Measurements from ENCODE around the gene CCDC197. TPM values are rescaled to one million over a fixed set of nuclear protein-coding genes. Genes with fewer than 3 reads are reported as not detected.

Gene CCDC197
- total and polyA plus RNA-seq, 3 experiments from 2014 or later = not detected

DNA sequence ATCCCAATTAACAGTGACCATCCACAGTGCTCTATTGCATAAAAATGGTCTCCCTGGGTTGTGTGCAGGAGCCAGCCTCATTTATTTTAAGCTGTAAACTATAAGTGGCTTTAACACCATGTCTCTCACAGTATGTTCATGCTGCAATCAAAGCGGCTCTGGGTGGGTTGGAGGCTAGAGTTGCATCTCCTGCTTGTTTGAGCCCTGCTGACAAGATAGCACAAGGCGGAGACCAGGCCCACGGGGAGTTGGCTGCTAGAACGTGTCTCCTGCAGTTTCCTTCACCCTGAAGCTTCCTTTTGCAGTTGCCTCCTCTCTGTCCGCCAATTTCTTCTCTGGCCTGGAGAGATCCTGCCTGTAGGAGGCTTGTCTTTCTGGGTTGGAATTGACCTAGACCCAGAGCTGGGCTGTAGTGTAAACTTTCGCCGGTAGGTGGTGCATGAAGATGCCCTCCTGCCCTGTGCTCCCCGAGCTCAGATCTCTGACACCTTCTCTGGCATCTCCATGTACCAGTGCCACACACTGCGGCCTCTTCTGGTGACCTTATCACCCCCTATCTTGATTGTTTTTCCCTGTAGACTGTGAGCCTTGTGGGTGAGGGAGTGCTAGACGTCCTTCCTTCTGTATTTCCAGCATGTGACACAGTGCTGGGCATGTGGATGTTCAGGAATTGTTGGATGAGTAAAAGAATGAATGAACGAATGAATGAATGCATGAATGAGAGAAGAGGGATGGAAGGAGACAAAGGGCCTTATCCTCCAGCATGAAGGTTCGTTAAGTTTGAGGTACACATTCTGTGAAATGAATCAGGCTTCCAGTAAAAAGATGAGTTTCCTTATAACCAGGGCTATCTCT is 39.4 kb downstream of the CCDC197 start:
- no peaks in the 10 kb centered on the region for H3K36me3 ChIP-seq (ENCODE audit: insufficient read depth, low read length)
- no peaks in the 10 kb centered on the region for H3K4me1 ChIP-seq (ENCODE audit: insufficient read depth, low read length)
- DNase-seq = peak; percentile 60 to 80 (median 63)
- no peak overlapping the region for H3K27ac ChIP-seq (ENCODE audit: low read depth, low read length)
- Mint-ChIP-seq H3K36me3 (no peaks in the 10 kb centered on the region), H3K4me1 (peaks cover 3 to 7% (median 5%) of the 10 kb centered on the region in 3 donors), H3K9me3 (no peaks in the 10 kb centered on the region), H3K27ac (peak overlapping the region in 2 of 8 donors; percentile 47 to 85), H3K27me3 (no peaks in the 10 kb centered on the region), H3K4me3 (no peak overlapping the region)
- no peak overlapping the region for H3K4me3 ChIP-seq (ENCODE audit: low read length)
- no peaks in the 10 kb centered on the region for H3K9me3 ChIP-seq (ENCODE audit: low read length)
- H3K27me3 ChIP-seq (ENCODE audit: insufficient read depth, low read length, poor library complexity, severe bottlenecking) = no peaks in the 10 kb centered on the region
- ChIA-PET POLR2A (interaction anchor here (1.4 kb wide), 1 partner anchor 10 kb away, joined by 5 read pairs; the partner anchor contains the start of gene OTUB2), CTCF (interaction anchor here (0.7 to 5.5 kb wide), 37 partner anchors 8 to 450 kb away, joined by 3 to 64 read pairs (median 5); partner anchors contain the start of genes CCDC197, DDX24, IFI27L1 and OTUB2)

GRCh38 chr14:94037954-94038353 is 40.9 kb downstream of the CCDC197 start:
- no peaks in the 10 kb centered on the region for H3K4me1 ChIP-seq (ENCODE audit: insufficient read depth, low read length)
- Mint-ChIP-seq H3K4me1 (peaks cover 3 to 7% (median 5%) of the 10 kb centered on the region in 3 donors), H3K9me3 (no peaks in the 10 kb centered on the region), H3K27me3 (no peaks in the 10 kb centered on the region), H3K36me3 (no peaks in the 10 kb centered on the region), H3K4me3 (no peak overlapping the region), H3K27ac (peak overlapping the region in 1 of 8 donors; percentile 74)
- no peak for DNase-seq
- no peak overlapping the region for H3K4me3 ChIP-seq (ENCODE audit: low read length)
- ChIA-PET CTCF (interaction anchor here (1.0 to 5.5 kb wide), 3 partner anchors 16 to 143 kb away, joined by 4 to 64 read pairs (median 5); no protein-coding TSS in a partner anchor), POLR2A (no interaction called here)
- no peaks in the 10 kb centered on the region for H3K36me3 ChIP-seq (ENCODE audit: insufficient read depth, low read length)
- no peak overlapping the region for H3K27ac ChIP-seq (ENCODE audit: low read depth, low read length)
- H3K27me3 ChIP-seq (ENCODE audit: insufficient read depth, low read length, poor library complexity, severe bottlenecking) = no peaks in the 10 kb centered on the region
- no peaks in the 10 kb centered on the region for H3K9me3 ChIP-seq (ENCODE audit: low read length)

DNA sequence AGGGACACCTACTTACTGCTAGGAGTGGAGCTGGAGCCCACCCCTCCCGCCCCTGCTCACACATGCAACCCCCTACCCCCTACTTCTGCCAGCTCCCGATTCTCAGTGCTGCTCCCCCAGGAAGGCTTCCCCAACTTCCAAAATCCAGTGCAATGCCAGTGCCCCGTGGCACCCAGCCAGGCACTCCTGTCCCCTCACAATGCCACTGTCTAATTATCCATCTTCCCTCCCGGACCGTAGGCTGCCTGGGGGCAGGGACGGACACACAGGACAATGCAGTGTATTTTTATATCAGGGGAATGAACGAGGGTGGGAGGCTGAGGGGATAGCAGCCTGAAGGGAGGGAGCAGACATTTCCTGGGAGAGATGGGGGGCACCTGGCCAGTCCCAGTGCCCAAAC is 41.4 kb downstream of the CCDC197 start:
- Histone ChIP-seq H3K27me3 (ENCODE audit: insufficient read depth, low read length, poor library complexity, severe bottlenecking) (no peaks in the 10 kb centered on the region), H3K27ac (ENCODE audit: low read depth, low read length) (no peak overlapping the region), H3K36me3 (ENCODE audit: insufficient read depth, low read length) (no peaks in the 10 kb centered on the region), H3K4me1 (ENCODE audit: insufficient read depth, low read length) (no peaks in the 10 kb centered on the region), H3K4me3 (ENCODE audit: low read length) (no peak overlapping the region), H3K9me3 (ENCODE audit: low read length) (no peaks in the 10 kb centered on the region)
- Mint-ChIP-seq H3K27me3 (no peaks in the 10 kb centered on the region), H3K27ac (no peak overlapping the region), H3K36me3 (peaks cover 0 to under 1% (median 0%) of the 10 kb centered on the region in 3 donors), H3K4me1 (peaks cover 3 to 7% (median 5%) of the 10 kb centered on the region in 3 donors), H3K9me3 (no peaks in the 10 kb centered on the region), H3K4me3 (no peak overlapping the region)
- POLR2A ChIA-PET = no interaction called here
- no peak for DNase-seq
- CTCF ChIA-PET = interaction anchor here (1.2 to 5.5 kb wide), 2 partner anchors 98 to 142 kb away, joined by 5 to 64 read pairs; no protein-coding TSS in a partner anchor

- Mint-ChIP-seq H3K27me3 (no peaks in the 10 kb centered on the region), H3K4me1 (peaks cover 3 to 7% (median 5%) of the 10 kb centered on the region in 3 donors), H3K36me3 (peaks cover 0 to 3% (median 0%) of the 10 kb centered on the region in 3 donors), H3K27ac (peak overlapping the region in 1 of 8 donors; percentile 18), H3K4me3 (peak overlapping the region in 1 of 7 donors; percentile 37), H3K9me3 (no peaks in the 10 kb centered on the region)
- no peaks in the 10 kb centered on the region for H3K9me3 ChIP-seq (ENCODE audit: low read length)
- H3K36me3 ChIP-seq (ENCODE audit: insufficient read depth, low read length) = no peaks in the 10 kb centered on the region
- no peaks in the 10 kb centered on the region for H3K4me1 ChIP-seq (ENCODE audit: insufficient read depth, low read length)
- no peak overlapping the region for H3K4me3 ChIP-seq (ENCODE audit: low read length)
- no peaks in the 10 kb centered on the region for H3K27me3 ChIP-seq (ENCODE audit: insufficient read depth, low read length, poor library complexity, severe bottlenecking)
- POLR2A ChIA-PET = no interaction called here
- no peak overlapping the region for H3K27ac ChIP-seq (ENCODE audit: low read depth, low read length)
- DNase-seq = no peak
- CTCF ChIA-PET = interaction anchor here (0.6 to 5.5 kb wide), 3 partner anchors 98 to 145 kb away, joined by 3 to 64 read pairs (median 5); no protein-coding TSS in a partner anchor
Observed at GRCh38 chr14:94038921-94039629, 42.0 kb downstream of the CCDC197 start.

DNA sequence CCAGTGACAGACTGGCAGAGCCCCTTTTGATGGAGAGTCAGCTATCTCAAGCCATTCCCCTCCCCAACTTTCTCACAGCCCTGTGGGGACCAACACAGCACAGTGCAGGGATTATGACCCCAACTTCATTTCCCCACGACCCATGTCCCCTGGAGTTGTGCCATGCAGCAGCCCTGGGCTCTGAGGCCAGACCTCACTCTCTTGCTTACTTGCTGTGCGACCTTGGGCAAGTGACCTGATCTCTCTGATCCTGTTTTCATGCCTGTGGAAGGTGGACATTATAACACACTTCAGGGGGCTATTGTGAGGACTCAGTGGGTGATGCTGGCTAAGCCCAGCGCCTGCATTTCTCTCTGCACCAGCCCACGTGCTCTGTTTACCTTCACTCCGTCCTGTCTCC is 43.1 kb downstream of the CCDC197 start:
- peak overlapping the region in 1 of 7 donors; percentile 30 for H3K4me3 Mint-ChIP-seq
- no peak overlapping the region for H3K27ac ChIP-seq (ENCODE audit: low read depth, low read length)
- H3K4me1 ChIP-seq (ENCODE audit: insufficient read depth, low read length) = no peaks in the 10 kb centered on the region
- peak overlapping the region in 1 of 8 donors; percentile 4 for H3K27ac Mint-ChIP-seq
- H3K4me3 ChIP-seq (ENCODE audit: low read length) = no peak overlapping the region
- no peaks in the 10 kb centered on the region for H3K27me3 ChIP-seq (ENCODE audit: insufficient read depth, low read length, poor library complexity, severe bottlenecking)
- H3K27me3 Mint-ChIP-seq = peaks cover 0 to 2% of the 10 kb centered on the region in 2 donors
- peaks cover 4% of the 10 kb centered on the region for H3K36me3 ChIP-seq (ENCODE audit: insufficient read depth, low read length)
- H3K36me3 Mint-ChIP-seq = peaks cover 0 to 15% (median 3%) of the 10 kb centered on the region in 3 donors
- ChIA-PET CTCF (no interaction called here), POLR2A (no interaction called here)
- peaks cover 5 to 7% (median 5%) of the 10 kb centered on the region in 3 donors for H3K4me1 Mint-ChIP-seq
- H3K9me3 Mint-ChIP-seq = no peaks in the 10 kb centered on the region
- H3K9me3 ChIP-seq (ENCODE audit: low read length) = no peaks in the 10 kb centered on the region
- DNase-seq = no peak

DNA sequence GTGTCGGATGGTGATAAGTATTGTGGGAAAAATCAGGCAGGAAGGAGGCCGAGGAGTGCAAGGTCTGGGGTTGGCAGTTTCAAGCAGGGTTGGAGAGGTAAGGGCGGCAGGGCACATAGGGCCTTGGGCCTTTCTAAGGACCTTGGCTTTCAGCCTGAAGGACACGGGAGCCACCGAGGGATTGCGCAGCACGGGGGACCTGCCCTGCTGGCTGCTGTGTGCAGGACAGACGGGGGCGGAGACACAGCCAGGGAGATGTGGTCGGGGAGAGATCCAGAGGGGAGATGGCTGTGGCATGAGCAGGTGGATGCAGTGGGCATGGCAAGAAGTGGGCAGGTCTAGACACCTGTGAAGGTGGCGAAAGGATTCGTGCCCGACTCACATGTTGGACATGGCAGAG is 43.7 kb downstream of the CCDC197 start:
- H3K27ac ChIP-seq (ENCODE audit: low read depth, low read length) = no peak overlapping the region
- H3K4me1 ChIP-seq (ENCODE audit: insufficient read depth, low read length) = no peaks in the 10 kb centered on the region
- Mint-ChIP-seq H3K27ac (no peak overlapping the region), H3K4me1 (peaks cover 5 to 7% (median 5%) of the 10 kb centered on the region in 3 donors), H3K4me3 (no peak overlapping the region), H3K9me3 (no peaks in the 10 kb centered on the region), H3K36me3 (peaks cover 0 to 20% (median 5%) of the 10 kb centered on the region in 3 donors), H3K27me3 (peaks cover 0 to 2% of the 10 kb centered on the region in 2 donors)
- no peaks in the 10 kb centered on the region for H3K9me3 ChIP-seq (ENCODE audit: low read length)
- DNase-seq = no peak
- ChIA-PET CTCF (no interaction called here), POLR2A (no interaction called here)
- peaks cover 4% of the 10 kb centered on the region for H3K36me3 ChIP-seq (ENCODE audit: insufficient read depth, low read length)
- no peak overlapping the region for H3K4me3 ChIP-seq (ENCODE audit: low read length)
- H3K27me3 ChIP-seq (ENCODE audit: insufficient read depth, low read length, poor library complexity, severe bottlenecking) = no peaks in the 10 kb centered on the region

DNA sequence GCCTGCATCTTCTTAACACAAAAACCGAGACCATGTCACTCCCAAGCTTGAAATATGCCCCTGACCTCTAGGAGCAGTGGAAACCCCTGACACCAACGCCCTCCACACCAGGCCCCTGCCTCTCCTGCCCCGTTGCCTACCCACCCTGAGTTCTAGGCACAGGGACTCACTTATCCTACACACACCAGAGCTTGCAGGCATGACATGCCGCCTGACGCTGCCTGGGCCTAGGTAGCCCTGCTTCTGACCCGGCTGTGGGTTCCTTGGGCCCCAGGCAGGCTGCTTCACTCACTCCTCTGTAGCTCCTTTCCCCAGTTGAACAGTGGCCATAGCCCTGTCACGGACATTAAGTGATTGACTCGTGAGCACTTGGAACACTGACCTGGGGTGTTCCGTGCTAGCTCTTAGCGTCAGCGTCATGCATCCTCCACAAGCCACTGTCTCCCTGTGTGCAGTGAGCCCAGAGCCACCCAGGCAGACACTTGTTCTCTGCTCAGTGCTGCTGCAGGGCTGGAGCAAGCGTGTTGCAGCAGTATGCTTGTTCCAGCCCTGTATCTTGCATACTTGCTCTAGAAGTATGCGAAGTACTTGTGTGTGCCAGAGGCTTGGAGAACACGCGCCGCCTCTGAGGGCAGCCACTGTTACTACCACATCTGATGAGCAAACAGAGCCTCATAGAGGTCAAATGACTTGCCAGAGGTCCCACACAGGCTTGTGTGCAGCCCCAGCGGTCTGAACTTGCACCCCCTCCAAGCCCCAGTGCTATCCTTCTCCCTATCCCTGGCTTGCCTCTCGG is 44.6 kb downstream of the CCDC197 start:
- Mint-ChIP-seq H3K4me1 (peaks cover 1 to 4% (median 3%) of the 10 kb centered on the region in 3 donors), H3K36me3 (peaks cover 0 to 29% (median 5%) of the 10 kb centered on the region in 3 donors), H3K27ac (peak overlapping the region in 4 of 8 donors; percentile 2 to 45 (median 12)), H3K27me3 (peaks cover 0 to 2% of the 10 kb centered on the region in 2 donors), H3K9me3 (no peaks in the 10 kb centered on the region), H3K4me3 (no peak overlapping the region)
- Histone ChIP-seq H3K4me3 (ENCODE audit: low read length) (no peak overlapping the region), H3K27ac (ENCODE audit: low read depth, low read length) (no peak overlapping the region), H3K9me3 (ENCODE audit: low read length) (no peaks in the 10 kb centered on the region), H3K36me3 (ENCODE audit: insufficient read depth, low read length) (peaks cover 12% of the 10 kb centered on the region), H3K27me3 (ENCODE audit: insufficient read depth, low read length, poor library complexity, severe bottlenecking) (no peaks in the 10 kb centered on the region), H3K4me1 (ENCODE audit: insufficient read depth, low read length) (no peaks in the 10 kb centered on the region)
- ChIA-PET CTCF (interaction anchor here (0.6 kb wide), 1 partner anchor 95 kb away, joined by 3 read pairs; no protein-coding TSS in a partner anchor), POLR2A (no interaction called here)
- no peak for DNase-seq

All from CD8-positive, alpha-beta memory T cell (primary cell).